ENCODE results near the gene TSPAN8. TPM values are rescaled to one million over a fixed set of nuclear protein-coding genes. Genes with fewer than 3 reads are reported as not detected.

TSPAN8 gene
- total RNA-seq, 1 experiment from 2014 or later = 0.37 TPM

DNA sequence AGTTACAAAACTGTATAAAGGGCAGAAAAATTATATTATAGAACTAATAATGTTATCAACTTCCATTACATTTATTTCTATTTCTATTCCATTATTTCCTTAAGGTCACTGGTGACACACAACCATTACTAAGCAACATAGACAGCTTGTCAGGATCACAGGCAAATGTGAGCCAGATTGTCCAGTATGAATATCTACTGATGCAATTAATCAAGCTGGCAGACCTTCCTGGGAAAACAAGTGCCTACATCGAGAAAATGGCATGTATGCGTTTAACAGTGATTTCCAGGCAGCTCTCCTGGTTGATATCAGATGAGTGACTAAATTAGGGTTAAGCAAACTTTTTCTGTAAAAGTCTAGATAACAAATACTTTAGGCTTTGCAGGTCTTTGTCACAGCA, 36.9 kb upstream of the TSPAN8 start:
- CTCF ChIA-PET = no interaction called here
- Mint-ChIP-seq H3K4me1 (peaks cover 60% of the 10 kb centered on the region), H3K27ac (no peak overlapping the region), H3K27me3 (ENCODE audit: low read depth) (no peaks in the 10 kb centered on the region), H3K36me3 (no peaks in the 10 kb centered on the region), H3K9me3 (peaks cover 4% of the 10 kb centered on the region), H3K4me3 (no peak overlapping the region)
- no peak for TF ChIP-seq GTF2I (CRISPR knock-in tag; conservative IDR thresholded peaks at IDR 0.05)
- TF ChIP-seq FOXK1 (CRISPR knock-in tag; IDR thresholded peaks at IDR 0.05) = no peak
- TF ChIP-seq ZNF121 (CRISPR knock-in tag; IDR thresholded peaks at IDR 0.05) = no peak
- no peak for TF ChIP-seq ELF4 (CRISPR knock-in tag; IDR thresholded peaks at IDR 0.05; ENCODE audit: low read depth)
- TF ChIP-seq PRDM15 (CRISPR knock-in tag; IDR thresholded peaks at IDR 0.05) = no peak
- no peak for TF ChIP-seq ZMAT4 (CRISPR knock-in tag; IDR thresholded peaks at IDR 0.05)
- TF ChIP-seq ZNF317 (CRISPR knock-in tag; IDR thresholded peaks at IDR 0.05; ENCODE audit: borderline replicate concordance, low read depth) = no peak
- TF ChIP-seq, protein P1, sequence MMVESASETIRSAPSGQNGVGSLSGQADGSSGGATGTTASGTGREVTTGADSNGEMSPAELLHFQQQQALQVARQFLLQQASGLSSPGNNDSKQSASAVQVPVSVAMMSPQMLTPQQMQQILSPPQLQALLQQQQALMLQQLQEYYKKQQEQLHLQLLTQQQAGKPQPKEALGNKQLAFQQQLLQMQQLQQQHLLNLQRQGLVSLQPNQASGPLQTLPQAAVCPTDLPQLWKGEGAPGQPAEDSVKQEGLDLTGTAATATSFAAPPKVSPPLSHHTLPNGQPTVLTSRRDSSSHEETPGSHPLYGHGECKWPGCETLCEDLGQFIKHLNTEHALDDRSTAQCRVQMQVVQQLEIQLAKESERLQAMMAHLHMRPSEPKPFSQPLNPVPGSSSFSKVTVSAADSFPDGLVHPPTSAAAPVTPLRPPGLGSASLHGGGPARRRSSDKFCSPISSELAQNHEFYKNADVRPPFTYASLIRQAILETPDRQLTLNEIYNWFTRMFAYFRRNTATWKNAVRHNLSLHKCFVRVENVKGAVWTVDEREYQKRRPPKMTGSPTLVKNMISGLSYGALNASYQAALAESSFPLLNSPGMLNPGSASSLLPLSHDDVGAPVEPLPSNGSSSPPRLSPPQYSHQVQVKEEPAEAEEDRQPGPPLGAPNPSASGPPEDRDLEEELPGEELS (CRISPR knock-in tag; IDR thresholded peaks at IDR 0.05) = no peak
- TF ChIP-seq E2F5 (CRISPR knock-in tag; IDR thresholded peaks at IDR 0.05) = no peak
- TF ChIP-seq, protein P2, sequence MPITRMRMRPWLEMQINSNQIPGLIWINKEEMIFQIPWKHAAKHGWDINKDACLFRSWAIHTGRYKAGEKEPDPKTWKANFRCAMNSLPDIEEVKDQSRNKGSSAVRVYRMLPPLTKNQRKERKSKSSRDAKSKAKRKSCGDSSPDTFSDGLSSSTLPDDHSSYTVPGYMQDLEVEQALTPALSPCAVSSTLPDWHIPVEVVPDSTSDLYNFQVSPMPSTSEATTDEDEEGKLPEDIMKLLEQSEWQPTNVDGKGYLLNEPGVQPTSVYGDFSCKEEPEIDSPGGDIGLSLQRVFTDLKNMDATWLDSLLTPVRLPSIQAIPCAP (CRISPR knock-in tag; IDR thresholded peaks at IDR 0.05) = no peak
- DNase-seq (ENCODE audit: low spot score) (no peak), ATAC-seq (no peak)
- POLR2A ChIA-PET = no interaction called here

DNA sequence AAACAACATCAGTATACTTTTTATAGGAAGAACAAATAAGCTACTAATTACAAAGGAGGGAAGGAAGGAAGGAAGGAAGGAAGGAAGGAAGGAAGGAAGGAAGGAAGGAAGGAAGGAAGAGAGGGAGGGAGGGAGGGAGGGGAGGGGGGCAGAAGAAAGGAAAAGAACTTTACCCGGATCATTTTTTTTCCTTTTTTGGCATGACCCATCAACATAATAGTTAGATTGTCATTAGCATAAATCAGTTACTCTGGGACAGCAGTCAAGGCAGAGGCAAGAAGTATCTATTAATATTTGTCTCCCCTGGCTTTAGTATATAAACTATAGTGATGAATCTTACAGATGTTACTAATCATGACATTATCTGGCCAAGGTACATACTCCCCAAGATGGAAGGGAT, 35.2 kb upstream of the TSPAN8 start:
- peaks cover 5% of the 10 kb centered on the region for H3K9me3 Mint-ChIP-seq
- H3K4me3 Mint-ChIP-seq = no peak overlapping the region
- ATAC-seq (no peak), DNase-seq (ENCODE audit: low spot score) (no peak)
- TF ChIP-seq GABPB1 (CRISPR knock-in tag; IDR thresholded peaks at IDR 0.05) = no peak
- no peak for TF ChIP-seq FOXK1 (CRISPR knock-in tag; IDR thresholded peaks at IDR 0.05)
- no peak for TF ChIP-seq ZNF232 (CRISPR knock-in tag; IDR thresholded peaks at IDR 0.05)
- no peak for TF ChIP-seq ZNF317 (CRISPR knock-in tag; IDR thresholded peaks at IDR 0.05; ENCODE audit: borderline replicate concordance, low read depth)
- no peak for TF ChIP-seq CREM (CRISPR knock-in tag; IDR thresholded peaks at IDR 0.05)
- TF ChIP-seq ZNF138 (CRISPR knock-in tag; conservative IDR thresholded peaks at IDR 0.05) = no peak
- no peak for TF ChIP-seq ZNF416 (CRISPR knock-in tag; IDR thresholded peaks at IDR 0.05)
- no peak for TF ChIP-seq IRF2 (CRISPR knock-in tag; IDR thresholded peaks at IDR 0.05; ENCODE audit: borderline replicate concordance, low read depth)
- TF ChIP-seq PRRX2 (CRISPR knock-in tag; IDR thresholded peaks at IDR 0.05) = no peak
- TF ChIP-seq, protein P3, sequence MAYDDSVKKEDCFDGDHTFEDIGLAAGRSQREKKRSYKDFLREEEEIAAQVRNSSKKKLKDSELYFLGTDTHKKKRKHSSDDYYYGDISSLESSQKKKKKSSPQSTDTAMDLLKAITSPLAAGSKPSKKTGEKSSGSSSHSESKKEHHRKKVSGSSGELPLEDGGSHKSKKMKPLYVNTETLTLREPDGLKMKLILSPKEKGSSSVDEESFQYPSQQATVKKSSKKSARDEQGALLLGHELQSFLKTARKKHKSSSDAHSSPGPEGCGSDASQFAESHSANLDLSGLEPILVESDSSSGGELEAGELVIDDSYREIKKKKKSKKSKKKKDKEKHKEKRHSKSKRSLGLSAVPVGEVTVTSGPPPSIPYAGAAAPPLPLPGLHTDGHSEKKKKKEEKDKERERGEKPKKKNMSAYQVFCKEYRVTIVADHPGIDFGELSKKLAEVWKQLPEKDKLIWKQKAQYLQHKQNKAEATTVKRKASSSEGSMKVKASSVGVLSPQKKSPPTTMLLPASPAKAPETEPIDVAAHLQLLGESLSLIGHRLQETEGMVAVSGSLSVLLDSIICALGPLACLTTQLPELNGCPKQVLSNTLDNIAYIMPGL (CRISPR knock-in tag; IDR thresholded peaks at IDR 0.05) = no peak
- TF ChIP-seq MYBL2 (CRISPR knock-in tag; IDR thresholded peaks at IDR 0.05) = no peak
- no peak for TF ChIP-seq HMGA2 (CRISPR knock-in tag; IDR thresholded peaks at IDR 0.05)
- no peaks in the 10 kb centered on the region for H3K36me3 Mint-ChIP-seq
- no peaks in the 10 kb centered on the region for H3K27me3 Mint-ChIP-seq (ENCODE audit: low read depth)
- peaks cover 57% of the 10 kb centered on the region for H3K4me1 Mint-ChIP-seq
- ChIA-PET CTCF (no interaction called here), POLR2A (interaction anchor here (0.7 kb wide), 1 partner anchor 193 kb away, joined by 4 read pairs; no protein-coding TSS in a partner anchor)
- peak overlapping the region; percentile 74; the same call in 1 of the 2 replicates for H3K27ac Mint-ChIP-seq

All from WTC11 (cell line).